BLaER1 treated with 17β-estradiol and CSF1 and Interleukin-3, amounts not matched to agents 10 nM and 100 nM (cell line): ENCODE results near the gene CFAP20DC.

ENCODE experiments used
- H3K27ac ChIP-seq, 11 experiments: shearing (Covaris generic); formaldehyde crosslinking; 2 replicates each; pipeline ENCODE4 v1.8.1; 2022
- H3K27me3 ChIP-seq, 11 experiments: shearing (Covaris generic); formaldehyde crosslinking; 2 replicates each; pipeline ENCODE4 v1.8.1; 2022
- H3K36me3 ChIP-seq, 11 experiments: shearing (Covaris generic); formaldehyde crosslinking; 2 replicates each; pipeline ENCODE4 v1.8.1; 2022
- H3K4me1 ChIP-seq, 10 experiments: shearing (Covaris generic); formaldehyde crosslinking; 2 replicates each; pipeline ENCODE4 v1.8.1; 2022
- H3K4me2 ChIP-seq, 11 experiments: shearing (Covaris generic); formaldehyde crosslinking; 2 replicates each; pipeline ENCODE4 v1.8.1; 2022
- H3K4me3 ChIP-seq, 10 experiments: shearing (Covaris generic); formaldehyde crosslinking; 2 replicates each; pipeline ENCODE4 v1.8.1; 2022
- H3K9ac ChIP-seq, 11 experiments: shearing (Covaris generic); formaldehyde crosslinking; 2 replicates each; pipeline ENCODE4 v1.8.1; 2022
- H3K9me3 ChIP-seq, 11 experiments: shearing (Covaris generic); formaldehyde crosslinking; replicated peaks in 1 of 11; 2 replicates each; pipeline ENCODE4 v1.8.1; 2022
- H4K20me1 ChIP-seq, 11 experiments: shearing (Covaris generic); formaldehyde crosslinking; 2 replicates each; pipeline ENCODE4 v1.8.1; 2022
- Cebpa-rat ChIP-seq, 11 experiments: shearing (Covaris generic); IDR thresholded peaks; 2 replicates each; pipeline ENCODE4 v1.8.1; 2022

The CFAP20DC gene

DNA sequence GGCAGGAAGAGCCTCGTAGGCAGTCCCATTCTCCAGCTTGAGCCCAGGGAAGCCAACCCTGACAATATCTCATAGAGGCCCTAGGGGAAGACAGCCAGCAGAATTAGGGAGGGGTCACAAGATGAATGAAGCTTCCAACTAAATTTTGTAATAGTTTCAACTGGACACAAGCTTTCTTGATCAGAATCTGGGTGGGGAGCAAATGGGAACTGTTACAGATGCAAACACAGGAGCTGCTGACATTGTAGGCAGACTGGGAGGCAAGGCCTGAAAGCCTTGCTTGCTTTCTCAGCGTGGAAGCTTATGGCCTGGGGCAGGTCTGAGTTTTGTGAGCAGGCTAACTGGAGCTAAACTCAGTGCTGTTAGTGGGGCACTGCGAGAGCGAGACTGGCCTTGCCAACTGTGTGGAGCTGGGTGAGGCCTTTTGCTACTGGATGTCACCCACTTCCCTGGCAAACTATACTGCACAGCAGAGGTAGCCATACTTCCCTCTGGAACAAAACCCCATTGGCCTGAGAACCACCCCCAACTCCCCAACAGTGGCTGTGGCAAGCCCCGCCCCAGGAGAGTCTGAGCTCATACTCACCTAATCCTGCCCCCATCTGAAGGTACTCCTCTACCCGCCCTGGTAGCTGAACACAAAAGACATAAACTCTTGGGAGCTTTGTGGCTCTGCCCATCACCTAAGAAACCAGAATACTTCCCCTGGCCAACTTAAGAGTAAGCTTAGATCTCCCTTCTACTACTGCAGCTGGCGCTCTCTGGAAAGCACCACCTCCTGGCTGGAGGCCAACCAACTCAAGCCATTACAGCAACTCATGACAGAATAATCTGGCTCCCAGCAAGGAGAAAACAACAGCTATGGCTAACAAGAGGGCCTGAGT lies 42.9 kb downstream of the CFAP20DC start:
- H3K36me3 ChIP-seq: peaks cover 0 to 57% (median 23%) of the 10 kb centered on the region in 11 experiments; a peak in 12 of 22 replicates
- H3K9me3 ChIP-seq: peaks cover 23 to 65% (median 46%) of the 10 kb centered on the region in 11 experiments; a peak in 21 of 22 replicates
- peaks cover 0 to 23% (median 13%) of the 10 kb centered on the region in 10 experiments; a peak in 13 of 20 replicates for H3K4me1 ChIP-seq
- no peak overlapping the region for H3K27ac ChIP-seq
- no peak overlapping the region for H3K4me3 ChIP-seq
- no peaks in the 10 kb centered on the region for H4K20me1 ChIP-seq
- no peaks in the 10 kb centered on the region for H3K27me3 ChIP-seq
- H3K9ac ChIP-seq: no peak overlapping the region
- TF ChIP-seq Cebpa-rat (IDR thresholded peaks at IDR 0.05): no peak
- peak overlapping the region in 7 of 11 experiments; percentile 7 to 50 (median 45); a peak in 13 of 22 replicates for H3K4me2 ChIP-seq

DNA sequence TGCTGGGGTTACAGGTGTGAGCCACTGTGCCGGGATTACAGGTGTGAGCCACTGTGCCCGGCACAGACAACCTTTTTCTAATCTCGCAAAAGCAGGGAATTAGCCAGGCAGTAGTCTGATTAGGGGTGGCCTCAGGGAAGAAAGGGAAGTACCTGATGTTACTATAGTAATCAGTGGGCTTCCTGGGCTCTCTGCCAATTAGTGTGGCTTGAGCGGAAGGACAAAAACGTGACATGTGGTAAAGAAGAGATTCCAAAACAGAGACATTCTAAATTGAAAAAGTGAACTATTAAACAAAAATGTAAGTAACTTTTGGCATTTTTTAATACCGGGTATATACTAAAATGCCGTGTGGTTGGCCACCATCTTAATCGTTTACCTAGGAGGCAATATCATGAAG lies 48.1 kb downstream of the CFAP20DC start:
- Histone ChIP-seq H3K36me3 (peaks cover 0 to 60% (median 9%) of the 10 kb centered on the region in 11 experiments; a peak in 12 of 22 replicates), H3K9ac (no peak overlapping the region), H3K9me3 (peaks cover 0 to 50% (median 16%) of the 10 kb centered on the region in 11 experiments; a peak in 12 of 22 replicates), H4K20me1 (no peaks in the 10 kb centered on the region), H3K4me1 (peaks cover 0 to 9% (median 2%) of the 10 kb centered on the region in 10 experiments; a peak in 11 of 20 replicates), H3K27ac (no peak overlapping the region), H3K27me3 (no peaks in the 10 kb centered on the region), H3K4me3 (no peak overlapping the region), H3K4me2 (no peak overlapping the region)
- TF ChIP-seq Cebpa-rat (IDR thresholded peaks at IDR 0.05): no peak

DNA sequence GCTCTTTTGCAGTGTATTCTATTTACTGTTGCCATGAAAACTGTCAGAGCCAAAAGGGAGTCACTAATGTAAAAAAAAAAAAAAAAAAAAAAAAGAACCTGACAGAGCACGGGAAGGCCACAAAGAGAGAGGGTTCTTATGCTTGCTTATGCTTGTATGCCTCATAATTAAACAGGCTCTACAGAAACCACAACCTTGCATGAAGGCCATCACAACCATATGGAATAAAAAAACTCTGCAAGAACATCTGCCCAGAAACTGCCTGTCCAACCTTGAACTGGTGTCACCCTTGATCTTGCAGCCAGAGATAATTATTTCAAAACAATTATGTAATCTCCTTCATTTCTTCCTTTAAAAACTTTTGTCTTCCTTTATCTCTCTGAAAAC lies 50.1 kb downstream of the CFAP20DC start:
- H3K4me2 ChIP-seq: no peak overlapping the region
- H3K4me1 ChIP-seq: peaks cover 0 to 12% (median 3%) of the 10 kb centered on the region in 10 experiments; a peak in 4 of 20 replicates
- H3K4me3 ChIP-seq: no peak overlapping the region
- H3K9me3 ChIP-seq: peaks cover 0 to 41% (median 7%) of the 10 kb centered on the region in 11 experiments; a peak in 10 of 22 replicates
- no peak for TF ChIP-seq Cebpa-rat (IDR thresholded peaks at IDR 0.05)
- no peaks in the 10 kb centered on the region for H4K20me1 ChIP-seq
- H3K36me3 ChIP-seq: peaks cover 0 to 51% (median 9%) of the 10 kb centered on the region in 11 experiments; a peak in 10 of 22 replicates
- no peak overlapping the region for H3K27ac ChIP-seq
- H3K9ac ChIP-seq: no peak overlapping the region
- H3K27me3 ChIP-seq: no peaks in the 10 kb centered on the region

DNA sequence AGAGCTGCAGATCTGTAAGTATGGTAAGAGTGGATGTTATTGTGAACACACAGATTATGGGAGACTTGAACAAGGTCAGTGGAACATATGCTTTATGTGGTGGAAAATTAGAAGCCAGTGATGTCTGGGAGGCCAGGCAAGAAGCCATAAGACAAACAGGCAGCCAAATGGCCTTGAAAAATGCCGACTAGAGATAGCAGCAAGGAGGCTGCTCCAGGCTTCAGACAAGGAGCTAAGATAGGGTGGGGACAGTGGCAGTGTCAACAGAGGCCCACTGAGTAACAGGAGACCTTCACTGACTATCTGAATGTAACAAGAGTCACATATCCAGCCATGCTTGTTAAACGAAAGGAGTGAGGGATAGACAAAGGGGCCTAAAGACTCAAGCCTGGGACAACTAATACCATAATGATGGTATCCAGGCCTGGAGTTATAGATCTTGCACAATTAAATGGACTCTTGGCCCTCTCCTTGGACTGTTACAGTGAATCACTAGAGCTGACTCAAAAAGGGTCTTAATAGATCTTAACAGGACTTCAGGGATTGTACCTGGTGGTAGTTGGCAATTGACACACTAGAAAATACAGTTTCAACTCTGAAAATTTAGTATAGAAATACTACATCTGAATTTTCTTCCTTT lies 50.6 kb downstream of the CFAP20DC start:
- no peak overlapping the region for H3K4me2 ChIP-seq
- no peak overlapping the region for H3K27ac ChIP-seq
- no peak overlapping the region for H3K9ac ChIP-seq

DNA sequence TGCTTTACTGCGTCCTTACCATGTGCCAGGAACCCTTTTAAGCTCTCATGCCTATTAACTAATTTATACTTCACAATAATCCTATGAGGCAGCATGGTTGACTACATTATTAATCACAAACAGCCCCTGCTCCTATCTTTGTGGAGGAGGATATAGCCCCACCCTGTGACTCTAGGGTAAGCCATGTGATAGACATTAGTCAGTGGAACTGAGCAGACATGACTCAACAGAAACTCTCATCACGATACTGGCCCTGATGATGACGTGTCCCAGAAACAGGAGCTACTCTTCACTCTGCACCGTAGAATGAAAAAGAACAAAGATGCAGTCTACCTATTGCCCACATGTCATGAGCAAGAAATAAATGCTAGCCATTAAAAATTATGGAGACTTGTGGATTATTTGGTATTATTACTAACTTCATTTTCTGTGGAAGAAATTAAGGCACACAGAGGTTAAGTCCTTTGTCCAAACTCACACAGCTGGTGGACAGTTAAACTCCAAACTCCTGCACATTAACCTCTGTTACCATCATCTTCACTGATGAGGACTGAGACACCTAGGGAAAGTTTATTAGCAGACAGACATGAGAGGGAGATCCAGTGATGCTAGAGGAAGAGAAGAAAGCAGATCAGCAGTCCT lies 51.2 kb downstream of the CFAP20DC start:
- peaks cover 0 to 41% (median 8%) of the 10 kb centered on the region in 11 experiments; a peak in 11 of 22 replicates for H3K9me3 ChIP-seq
- H3K4me3 ChIP-seq: no peak overlapping the region
- H3K9ac ChIP-seq: no peak overlapping the region
- no peaks in the 10 kb centered on the region for H3K27me3 ChIP-seq
- peaks cover 0 to 16% (median 3%) of the 10 kb centered on the region in 10 experiments; a peak in 3 of 20 replicates for H3K4me1 ChIP-seq
- TF ChIP-seq Cebpa-rat (IDR thresholded peaks at IDR 0.05): no peak
- H3K4me2 ChIP-seq: no peak overlapping the region
- H4K20me1 ChIP-seq: no peaks in the 10 kb centered on the region
- H3K27ac ChIP-seq: no peak overlapping the region
- peaks cover 0 to 42% (median 6%) of the 10 kb centered on the region in 11 experiments; a peak in 9 of 22 replicates for H3K36me3 ChIP-seq

More for the DNA sequence above, 50.6 kb downstream of the CFAP20DC start:
- no peak overlapping the region for H3K4me3 ChIP-seq
- H3K4me1 ChIP-seq: peaks cover 0 to 15% (median 3%) of the 10 kb centered on the region in 10 experiments; a peak in 3 of 20 replicates
- no peak for TF ChIP-seq Cebpa-rat (IDR thresholded peaks at IDR 0.05)
- peaks cover 0 to 47% (median 6%) of the 10 kb centered on the region in 11 experiments; a peak in 9 of 22 replicates for H3K36me3 ChIP-seq
- no peaks in the 10 kb centered on the region for H4K20me1 ChIP-seq
- no peaks in the 10 kb centered on the region for H3K27me3 ChIP-seq
- H3K9me3 ChIP-seq: peaks cover 0 to 39% (median 7%) of the 10 kb centered on the region in 11 experiments; a peak in 9 of 22 replicates

DNA sequence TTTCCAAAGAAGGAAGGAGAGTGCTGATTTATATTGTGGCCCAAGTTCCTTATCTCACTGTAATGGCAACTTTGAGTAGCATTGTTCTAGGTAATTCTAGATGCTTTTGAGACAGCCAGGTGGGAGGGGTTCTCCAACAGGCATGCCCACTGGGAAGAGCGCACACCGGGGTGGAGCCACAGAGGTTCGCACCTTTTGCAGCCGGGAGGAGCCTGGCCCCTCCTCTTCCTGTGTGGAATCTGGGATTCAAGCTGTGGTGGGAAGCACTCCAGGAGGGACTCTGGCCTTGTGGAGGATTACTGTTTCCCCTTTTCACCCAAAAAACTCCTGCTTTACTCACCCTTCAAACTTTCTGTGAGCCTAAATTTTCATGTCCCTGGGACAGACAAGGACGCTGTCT lies 53.1 kb downstream of the CFAP20DC start:
- Histone ChIP-seq H3K36me3 (peaks cover 0 to 45% (median 11%) of the 10 kb centered on the region in 11 experiments; a peak in 10 of 22 replicates), H3K27me3 (no peaks in the 10 kb centered on the region), H4K20me1 (no peaks in the 10 kb centered on the region), H3K9ac (no peak overlapping the region), H3K4me3 (no peak overlapping the region), H3K9me3 (peaks cover 0 to 43% (median 8%) of the 10 kb centered on the region in 11 experiments; a peak in 12 of 22 replicates), H3K27ac (no peak overlapping the region), H3K4me1 (peaks cover 0 to 14% (median 3%) of the 10 kb centered on the region in 10 experiments; a peak in 3 of 20 replicates), H3K4me2 (no peak overlapping the region)
- TF ChIP-seq Cebpa-rat (IDR thresholded peaks at IDR 0.05): no peak

DNA sequence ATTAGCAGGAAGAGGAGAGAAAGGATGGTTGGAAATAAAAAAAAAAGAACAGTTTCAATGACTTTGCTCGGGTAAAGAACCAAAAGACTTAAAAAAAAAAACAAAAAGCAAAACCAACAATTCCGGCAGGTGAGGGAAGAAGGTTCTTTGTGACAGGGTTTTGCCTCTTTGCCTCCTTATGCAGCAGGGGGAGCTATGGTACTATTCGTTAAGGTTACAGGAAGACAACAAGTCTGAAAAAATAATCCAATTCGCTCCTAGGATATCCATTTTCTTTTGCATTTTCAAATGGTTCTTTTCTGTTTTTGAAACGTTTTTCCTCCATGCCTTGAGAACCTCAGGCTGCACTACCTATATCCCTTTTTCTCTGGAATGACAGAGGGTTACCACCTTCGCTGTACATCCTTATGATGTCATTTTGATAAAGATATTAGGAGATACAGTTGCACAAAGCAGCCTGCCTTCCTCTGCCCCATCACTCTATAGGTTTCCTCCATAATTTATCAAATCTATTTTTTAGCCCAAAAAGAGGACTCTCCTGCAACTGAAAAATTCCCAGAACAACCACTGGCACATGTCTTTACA lies 55.0 kb downstream of the CFAP20DC start:
- Histone ChIP-seq H3K36me3 (peaks cover 0 to 40% (median 11%) of the 10 kb centered on the region in 11 experiments; a peak in 10 of 22 replicates), H3K9me3 (peaks cover 0 to 36% (median 8%) of the 10 kb centered on the region in 11 experiments; a peak in 12 of 22 replicates), H3K27ac (no peak overlapping the region), H3K4me3 (no peak overlapping the region), H3K9ac (no peak overlapping the region), H4K20me1 (no peaks in the 10 kb centered on the region), H3K4me1 (peaks cover 0 to 21% (median 3%) of the 10 kb centered on the region in 10 experiments; a peak in 2 of 20 replicates), H3K4me2 (peak overlapping the region in 3 of 11 experiments; percentile 2 to 28 (median 11); a peak in 3 of 22 replicates), H3K27me3 (no peaks in the 10 kb centered on the region)
- TF ChIP-seq Cebpa-rat (IDR thresholded peaks at IDR 0.05): no peak

DNA sequence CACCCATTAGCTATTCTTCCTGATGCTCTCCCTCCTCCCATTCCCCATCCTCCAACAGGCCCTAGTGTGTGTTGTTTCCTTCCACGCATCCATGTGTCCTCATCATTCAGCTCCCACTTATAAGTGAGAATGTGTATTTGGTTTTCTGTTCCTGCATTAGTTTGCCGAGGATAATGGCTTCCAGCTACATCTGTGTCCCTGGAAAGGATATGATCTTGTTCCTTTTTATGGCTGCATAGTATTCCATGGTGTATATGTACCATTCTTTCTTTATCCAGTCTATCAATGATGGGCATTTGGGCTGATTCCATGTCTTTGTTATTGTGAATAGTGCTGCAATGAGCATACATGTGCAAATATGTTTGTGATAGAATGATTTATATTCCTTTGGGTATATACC lies 56.3 kb downstream of the CFAP20DC start:
- H3K27me3 ChIP-seq: no peaks in the 10 kb centered on the region
- H3K4me1 ChIP-seq: peaks cover 0 to 22% (median 7%) of the 10 kb centered on the region in 10 experiments; a peak in 7 of 20 replicates
- H3K27ac ChIP-seq: no peak overlapping the region
- TF ChIP-seq Cebpa-rat (IDR thresholded peaks at IDR 0.05): no peak
- peaks cover 0 to 32% (median 7%) of the 10 kb centered on the region in 11 experiments; a peak in 10 of 22 replicates for H3K36me3 ChIP-seq
- H4K20me1 ChIP-seq: no peaks in the 10 kb centered on the region
- no peak overlapping the region for H3K9ac ChIP-seq
- H3K9me3 ChIP-seq: peaks cover 0 to 30% (median 8%) of the 10 kb centered on the region in 11 experiments; a peak in 11 of 22 replicates
- H3K4me3 ChIP-seq: no peak overlapping the region
- no peak overlapping the region for H3K4me2 ChIP-seq
